Lower leg skin (tissue), 4 donors: ENCODE data around the gene TRIO. TPM values are rescaled to one million over a fixed set of nuclear protein-coding genes. Genes with fewer than 3 reads are reported as not detected.
A peak's percentile ranks its signal among the peaks of the same experiment; 100 is the strongest.

Experiments used
- DNase-seq, 2 donors: peaks; one replicate each; pipeline ENCODE4 v3.0.0-alpha.2; 2019; ENCODE audit warnings: low spot score in 2 of 2
- H3K4me3 ChIP-seq: fragments of 200-600 bp; sonication (generic); 2 replicates; pipeline ENCODE4 v1.5.1; 2017; ENCODE audit warnings: mild to moderate bottlenecking, low read depth; ENCODE audit not compliant: poor library complexity, severe bottlenecking
- POLR2A ChIP-seq, 2 donors: fragments of 450-650 bp; IDR thresholded peaks; one replicate each; pipeline ENCODE4 v1.6.1; 2016 to 2017; ENCODE audit warnings: antibody characterized with exemption in 2 of 2, mild to moderate bottlenecking in 1 of 2, moderate library complexity in 1 of 2
- WGBS, 2 donors: methylation state at CpG; one replicate each; pipeline ENCODE4 v1.1.5; 2018; 5-methylcytosine and 5-hydroxymethylcytosine counted together
- intact Hi-C: fragments of 100-400 bp; cut with DNase I; formaldehyde crosslinking; loops from one replicate; pipeline ENCODE4 v1.15.0; 2023; ENCODE audit warnings: low total_unique reads
- total RNA-seq, 4 donors: library from RNA; depleted of rRNA; stranded (reverse); fragments of >200 nt; gene quantifications; one replicate each; pipeline ENCODE4 v1.1.0, GENCODE V29; 2016
- TF ChIP-seq, protein P1 (sequence below), 3 donors: fragments of 450-650 bp; IDR thresholded peaks; one replicate each; pipeline ENCODE4 v1.5.1; 2016; ENCODE audit warnings: antibody characterized with exemption in 3 of 3, mild to moderate bottlenecking in 3 of 3, moderate library complexity in 2 of 3

Gene TRIO
- total RNA-seq, 4 donors from 2014 or later, result 47.8 to 101 (median 64.5) TPM

DNA sequence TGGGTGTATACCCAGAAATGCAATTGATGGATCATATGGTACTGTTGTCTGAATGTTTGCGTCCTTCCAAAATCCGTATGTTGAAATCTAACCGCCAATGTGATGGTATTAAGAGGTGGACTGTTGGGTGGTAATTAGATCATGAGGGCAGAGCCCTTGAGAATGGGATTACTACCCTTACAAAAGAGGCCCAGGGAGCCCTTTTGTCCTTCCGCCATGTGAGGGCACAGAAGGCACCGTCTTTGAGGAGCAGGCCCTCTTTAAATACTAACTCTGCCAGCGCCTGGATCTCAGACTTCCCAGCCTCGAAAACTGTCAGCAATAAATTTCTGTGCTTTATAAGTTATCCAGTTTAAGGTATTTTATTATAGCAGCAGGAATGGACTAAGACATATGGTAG is 282.4 kb downstream of the TRIO start:
- peak in 1 of 2 donors; percentile 58 for DNase-seq
- 95 to 96% methylated on average over 7 of the region's 7 CpGs for WGBS, 2 donors
- no peak overlapping the region for H3K4me3 ChIP-seq
- intact Hi-C loops, result no loop called here
- TF ChIP-seq, protein P1, sequence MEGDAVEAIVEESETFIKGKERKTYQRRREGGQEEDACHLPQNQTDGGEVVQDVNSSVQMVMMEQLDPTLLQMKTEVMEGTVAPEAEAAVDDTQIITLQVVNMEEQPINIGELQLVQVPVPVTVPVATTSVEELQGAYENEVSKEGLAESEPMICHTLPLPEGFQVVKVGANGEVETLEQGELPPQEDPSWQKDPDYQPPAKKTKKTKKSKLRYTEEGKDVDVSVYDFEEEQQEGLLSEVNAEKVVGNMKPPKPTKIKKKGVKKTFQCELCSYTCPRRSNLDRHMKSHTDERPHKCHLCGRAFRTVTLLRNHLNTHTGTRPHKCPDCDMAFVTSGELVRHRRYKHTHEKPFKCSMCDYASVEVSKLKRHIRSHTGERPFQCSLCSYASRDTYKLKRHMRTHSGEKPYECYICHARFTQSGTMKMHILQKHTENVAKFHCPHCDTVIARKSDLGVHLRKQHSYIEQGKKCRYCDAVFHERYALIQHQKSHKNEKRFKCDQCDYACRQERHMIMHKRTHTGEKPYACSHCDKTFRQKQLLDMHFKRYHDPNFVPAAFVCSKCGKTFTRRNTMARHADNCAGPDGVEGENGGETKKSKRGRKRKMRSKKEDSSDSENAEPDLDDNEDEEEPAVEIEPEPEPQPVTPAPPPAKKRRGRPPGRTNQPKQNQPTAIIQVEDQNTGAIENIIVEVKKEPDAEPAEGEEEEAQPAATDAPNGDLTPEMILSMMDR (IDR thresholded peaks at IDR 0.05), result no peak
- TF ChIP-seq POLR2A (IDR thresholded peaks at IDR 0.05), result no peak

DNA sequence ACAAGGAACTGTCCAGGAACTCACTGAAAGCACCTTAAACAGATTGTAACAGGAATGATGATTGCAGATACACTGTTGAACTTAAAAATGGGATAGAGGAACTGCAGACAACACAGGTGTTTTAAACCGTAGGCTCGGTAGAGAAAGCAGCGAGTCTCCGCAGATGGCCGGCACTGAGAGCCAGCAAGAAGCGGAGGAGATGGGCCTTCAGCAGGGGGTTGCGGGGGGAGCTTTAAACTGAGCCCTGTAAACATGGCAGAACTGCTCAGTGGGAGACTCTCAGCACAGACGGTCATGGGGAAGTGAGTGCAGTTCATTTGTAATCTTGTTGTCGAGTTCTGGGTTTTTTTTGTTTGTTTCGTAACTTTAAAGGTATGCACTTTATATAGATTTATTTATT is 283.4 kb downstream of the TRIO start:
- 96% methylated on average over 10 of the region's 10 CpGs for WGBS, 2 donors
- intact Hi-C loops, result no loop called here
- DNase-seq, result peak in 1 of 2 donors; percentile 63
- H3K4me3 ChIP-seq, result no peak overlapping the region
- no peak for TF ChIP-seq POLR2A (IDR thresholded peaks at IDR 0.05)

DNA sequence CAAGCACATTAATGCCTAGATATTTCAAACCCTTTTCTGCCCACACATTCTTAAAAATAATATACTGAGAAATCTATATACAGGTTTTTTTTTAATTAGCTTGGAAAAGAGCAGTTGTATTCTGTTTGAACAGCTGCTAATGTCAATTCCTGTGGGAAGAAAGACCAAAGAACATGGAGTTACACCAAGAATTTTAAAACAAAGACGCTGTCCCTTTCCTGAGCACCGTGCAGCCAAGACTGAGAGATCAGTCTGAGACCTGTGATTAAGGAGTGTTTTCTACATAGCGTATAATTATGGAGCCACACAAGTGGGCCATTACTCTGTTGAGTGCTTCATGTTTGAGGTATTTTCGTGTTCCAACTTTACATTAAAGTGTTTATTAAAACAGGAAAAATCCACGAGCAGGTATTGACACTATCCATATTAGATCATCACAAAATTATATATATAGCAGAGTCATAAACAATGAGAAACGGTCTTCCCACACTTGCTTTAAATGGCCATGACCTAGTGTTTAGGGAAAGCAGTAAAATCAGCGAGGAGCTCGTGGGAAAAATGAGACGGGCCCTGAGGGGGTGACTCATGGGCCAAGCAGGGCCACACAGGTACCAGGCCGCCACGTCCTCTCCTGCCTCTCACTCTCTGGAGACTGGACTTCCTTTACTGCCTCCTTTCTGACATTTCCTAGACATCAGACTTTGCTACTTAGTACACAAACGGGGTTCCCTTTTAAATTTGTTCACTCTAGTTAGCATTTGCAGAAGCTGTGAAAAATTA is 285.4 kb downstream of the TRIO start:
- WGBS, 2 donors, result 61% methylated on average over 12 of the region's 12 CpGs
- DNase-seq, result peak in 1 of 2 donors; percentile 70
- no peak overlapping the region for H3K4me3 ChIP-seq
- intact Hi-C loops, result no loop called here
- TF ChIP-seq, protein P1 (IDR thresholded peaks at IDR 0.05), result no peak
- TF ChIP-seq POLR2A (IDR thresholded peaks at IDR 0.05), result no peak

DNA sequence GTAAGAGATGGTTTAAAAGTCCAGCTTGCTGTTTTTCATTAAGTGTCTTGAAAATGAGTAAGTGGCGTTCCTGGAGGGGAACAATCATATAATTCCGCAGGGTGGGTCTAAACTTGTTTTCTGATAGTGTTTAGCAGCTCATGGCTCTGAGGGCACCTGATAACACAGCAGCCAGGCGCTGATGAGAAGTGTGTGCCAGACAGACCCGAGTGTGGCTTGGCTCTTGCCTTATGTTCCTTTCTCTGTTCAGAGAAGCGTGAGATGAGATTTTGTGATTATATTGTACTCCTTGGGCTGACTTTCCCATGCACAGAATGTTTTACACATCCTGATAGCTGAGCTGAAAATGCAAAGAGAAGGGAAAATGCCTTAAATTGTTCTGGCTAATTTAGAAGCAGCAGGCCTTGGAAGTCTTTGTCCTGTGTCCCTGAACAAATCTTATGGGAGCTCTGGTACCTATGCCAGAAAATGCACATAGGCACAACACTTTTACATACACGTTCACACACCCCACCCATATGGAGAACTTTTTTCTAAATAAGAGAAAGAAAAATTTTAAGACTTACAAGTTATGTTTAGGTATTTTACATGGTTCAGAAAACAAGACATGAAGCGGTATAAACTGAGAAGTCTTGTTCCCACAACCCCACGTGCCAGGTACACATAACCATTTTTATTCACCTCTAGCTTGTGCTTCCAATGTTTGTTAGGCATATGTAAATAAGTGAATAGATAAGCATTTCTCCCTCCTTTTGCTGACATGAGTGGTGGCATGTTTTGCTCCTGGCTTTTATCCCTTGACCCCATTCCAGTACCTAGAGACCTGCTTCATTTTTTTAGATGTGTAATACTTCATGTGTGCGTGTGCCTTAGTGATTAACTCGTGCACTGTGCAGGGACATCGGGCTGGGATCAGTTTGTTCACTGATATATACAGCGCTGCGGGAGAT is 286.2 kb downstream of the TRIO start:
- 74 to 79% methylated on average over 13 of the region's 13 CpGs for WGBS, 2 donors
- TF ChIP-seq POLR2A (IDR thresholded peaks at IDR 0.05), result no peak
- TF ChIP-seq, protein P1 (IDR thresholded peaks at IDR 0.05), result no peak
- no peak overlapping the region for H3K4me3 ChIP-seq
- peak in 1 of 2 donors; percentile 10 for DNase-seq
- intact Hi-C loops, result no loop called here

DNA sequence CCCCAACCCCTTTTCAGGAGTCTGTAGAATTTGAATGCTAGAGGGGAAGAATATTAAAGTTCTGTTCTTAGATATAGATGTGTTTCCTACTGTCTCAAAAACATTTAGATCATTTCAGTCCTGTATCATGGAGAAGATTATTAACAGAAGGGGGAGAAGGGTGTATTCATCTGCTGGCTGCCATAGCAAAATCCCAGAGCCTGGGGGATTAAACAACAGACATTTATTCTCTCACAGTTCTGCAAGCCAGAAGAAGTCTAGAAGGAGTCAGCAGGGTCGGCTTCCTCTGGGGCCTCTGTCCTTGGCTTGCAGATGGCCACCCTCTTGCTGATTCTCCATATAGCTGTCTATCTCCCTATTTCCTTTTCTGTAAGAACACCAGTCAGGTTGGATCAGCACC is 288.4 kb downstream of the TRIO start:
- WGBS, 2 donors, result 69 to 85% methylated on average over 1 of the region's 1 CpG
- intact Hi-C loops, result no loop called here
- H3K4me3 ChIP-seq, result no peak overlapping the region
- no peak for TF ChIP-seq POLR2A (IDR thresholded peaks at IDR 0.05)
- TF ChIP-seq, protein P1 (IDR thresholded peaks at IDR 0.05), result no peak
- DNase-seq, result peak in 1 of 2 donors; percentile 31
